ENCODE results near the gene MTTP.

MTTP gene

GRCh38 chr4:99651016-99651769 lies 76.6 kb downstream of the MTTP start:
- H3K4me3 ChIP-seq (ENCODE audit: low read depth in 1 of 2, low read length in 1 of 2), result no peak overlapping the region
- H3K4me1 ChIP-seq (ENCODE audit: control insufficient read depth in 1 of 2, insufficient read depth in 1 of 2, low read depth in 1 of 2, low read length in 1 of 2), result no peaks in the 10 kb centered on the region
- no peak for TF ChIP-seq CTCF (IDR thresholded peaks at IDR 0.05)
- no peaks in the 10 kb centered on the region for H3K36me3 ChIP-seq
- H3K9me3 ChIP-seq, result no peaks in the 10 kb centered on the region
- no peaks in the 10 kb centered on the region for H3K27me3 ChIP-seq
- no peak overlapping the region for H3K27ac ChIP-seq

- Histone ChIP-seq H3K4me1 (ENCODE audit: control insufficient read depth in 1 of 2, insufficient read depth in 1 of 2, low read depth in 1 of 2, low read length in 1 of 2) (no peaks in the 10 kb centered on the region), H3K9me3 (no peaks in the 10 kb centered on the region), H3K27me3 (no peaks in the 10 kb centered on the region), H3K27ac (no peak overlapping the region), H3K4me3 (ENCODE audit: low read depth in 1 of 2, low read length in 1 of 2) (no peak overlapping the region), H3K36me3 (no peaks in the 10 kb centered on the region)
- TF ChIP-seq CTCF (IDR thresholded peaks at IDR 0.05), result no peak
Observed at GRCh38 chr4:99651811-99652485, 77.3 kb downstream of the MTTP start.

- Histone ChIP-seq H3K4me3 (ENCODE audit: low read depth in 1 of 2, low read length in 1 of 2) (no peak overlapping the region), H3K9me3 (no peaks in the 10 kb centered on the region), H3K4me1 (ENCODE audit: control insufficient read depth in 1 of 2, insufficient read depth in 1 of 2, low read depth in 1 of 2, low read length in 1 of 2) (no peaks in the 10 kb centered on the region), H3K27ac (no peak overlapping the region), H3K36me3 (no peaks in the 10 kb centered on the region), H3K27me3 (no peaks in the 10 kb centered on the region)
- no peak for TF ChIP-seq CTCF (IDR thresholded peaks at IDR 0.05)
Observed at GRCh38 chr4:99652596-99653436, 78.2 kb downstream of the MTTP start.

GRCh38 chr4:99653916-99654315 lies 79.3 kb downstream of the MTTP start:
- Histone ChIP-seq H3K36me3 (no peaks in the 10 kb centered on the region), H3K4me3 (ENCODE audit: low read depth in 1 of 2, low read length in 1 of 2) (no peak overlapping the region), H3K27ac (no peak overlapping the region), H3K4me1 (ENCODE audit: control insufficient read depth in 1 of 2, insufficient read depth in 1 of 2, low read depth in 1 of 2, low read length in 1 of 2) (no peaks in the 10 kb centered on the region), H3K9me3 (no peaks in the 10 kb centered on the region), H3K27me3 (no peaks in the 10 kb centered on the region)
- TF ChIP-seq CTCF (IDR thresholded peaks at IDR 0.05), result no peak

- H3K4me3 ChIP-seq (ENCODE audit: low read depth in 1 of 2, low read length in 1 of 2), result no peak overlapping the region
- H3K36me3 ChIP-seq, result no peaks in the 10 kb centered on the region
- no peaks in the 10 kb centered on the region for H3K4me1 ChIP-seq (ENCODE audit: control insufficient read depth in 1 of 2, insufficient read depth in 1 of 2, low read depth in 1 of 2, low read length in 1 of 2)
- no peaks in the 10 kb centered on the region for H3K27me3 ChIP-seq
- H3K9me3 ChIP-seq, result no peaks in the 10 kb centered on the region
- no peak for TF ChIP-seq CTCF (IDR thresholded peaks at IDR 0.05)
- H3K27ac ChIP-seq, result no peak overlapping the region
Observed at GRCh38 chr4:99654361-99654761, 79.7 kb downstream of the MTTP start.

Data from neutrophil (primary cell).